Measurements from ENCODE around the gene RAB20.
"Not testable (repeated sequence)": the region's sequence is repeated elsewhere in the genome, so short reads cannot be mapped to it uniquely, and the experiment has no call there.

The RAB20 gene, protein sequence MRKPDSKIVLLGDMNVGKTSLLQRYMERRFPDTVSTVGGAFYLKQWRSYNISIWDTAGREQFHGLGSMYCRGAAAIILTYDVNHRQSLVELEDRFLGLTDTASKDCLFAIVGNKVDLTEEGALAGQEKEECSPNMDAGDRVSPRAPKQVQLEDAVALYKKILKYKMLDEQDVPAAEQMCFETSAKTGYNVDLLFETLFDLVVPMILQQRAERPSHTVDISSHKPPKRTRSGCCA

DNA sequence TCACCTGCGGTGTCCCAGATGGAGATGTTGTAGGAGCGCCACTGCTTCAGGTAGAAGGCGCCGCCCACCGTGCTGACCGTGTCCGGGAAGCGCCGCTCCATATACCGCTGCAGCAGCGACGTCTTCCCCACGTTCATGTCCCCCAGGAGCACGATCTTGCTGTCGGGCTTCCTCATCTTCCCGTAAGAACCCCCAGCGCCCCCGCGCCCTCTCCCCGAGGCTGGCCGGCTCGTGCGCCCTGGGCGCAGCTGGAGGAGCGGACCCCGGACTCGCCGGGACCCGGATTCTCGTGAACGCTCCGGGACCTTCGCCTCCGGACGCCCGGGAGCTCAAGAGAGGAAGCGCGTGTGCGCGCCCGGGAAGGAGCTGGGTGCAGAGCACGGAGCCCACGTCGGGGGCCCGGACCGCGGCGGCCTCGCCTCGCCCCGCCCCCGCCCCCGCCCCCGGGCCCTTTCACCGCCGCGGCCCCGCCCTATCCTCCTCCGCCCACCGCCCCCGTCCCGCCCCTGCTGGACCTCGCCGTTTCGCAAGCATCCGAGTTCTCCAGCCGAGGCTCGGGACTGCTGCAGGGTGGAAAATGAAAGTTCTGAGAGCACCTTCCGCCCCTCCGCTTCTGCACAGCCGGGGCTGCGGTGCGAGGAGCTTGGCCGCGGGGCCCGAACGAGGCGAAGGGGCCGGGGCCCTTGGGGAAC lies at the start of gene RAB20:
RAB20 (minus strand) TSS at position 379 of the 692 bp plus-strand sequence; CDS start at position 176, 203 bp downstream.
- TF ChIP-seq, protein P1, sequence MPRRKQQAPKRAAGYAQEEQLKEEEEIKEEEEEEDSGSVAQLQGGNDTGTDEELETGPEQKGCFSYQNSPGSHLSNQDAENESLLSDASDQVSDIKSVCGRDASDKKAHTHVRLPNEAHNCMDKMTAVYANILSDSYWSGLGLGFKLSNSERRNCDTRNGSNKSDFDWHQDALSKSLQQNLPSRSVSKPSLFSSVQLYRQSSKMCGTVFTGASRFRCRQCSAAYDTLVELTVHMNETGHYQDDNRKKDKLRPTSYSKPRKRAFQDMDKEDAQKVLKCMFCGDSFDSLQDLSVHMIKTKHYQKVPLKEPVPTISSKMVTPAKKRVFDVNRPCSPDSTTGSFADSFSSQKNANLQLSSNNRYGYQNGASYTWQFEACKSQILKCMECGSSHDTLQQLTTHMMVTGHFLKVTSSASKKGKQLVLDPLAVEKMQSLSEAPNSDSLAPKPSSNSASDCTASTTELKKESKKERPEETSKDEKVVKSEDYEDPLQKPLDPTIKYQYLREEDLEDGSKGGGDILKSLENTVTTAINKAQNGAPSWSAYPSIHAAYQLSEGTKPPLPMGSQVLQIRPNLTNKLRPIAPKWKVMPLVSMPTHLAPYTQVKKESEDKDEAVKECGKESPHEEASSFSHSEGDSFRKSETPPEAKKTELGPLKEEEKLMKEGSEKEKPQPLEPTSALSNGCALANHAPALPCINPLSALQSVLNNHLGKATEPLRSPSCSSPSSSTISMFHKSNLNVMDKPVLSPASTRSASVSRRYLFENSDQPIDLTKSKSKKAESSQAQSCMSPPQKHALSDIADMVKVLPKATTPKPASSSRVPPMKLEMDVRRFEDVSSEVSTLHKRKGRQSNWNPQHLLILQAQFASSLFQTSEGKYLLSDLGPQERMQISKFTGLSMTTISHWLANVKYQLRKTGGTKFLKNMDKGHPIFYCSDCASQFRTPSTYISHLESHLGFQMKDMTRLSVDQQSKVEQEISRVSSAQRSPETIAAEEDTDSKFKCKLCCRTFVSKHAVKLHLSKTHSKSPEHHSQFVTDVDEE (CRISPR knock-in tag; IDR thresholded peaks at IDR 0.05): 0 out of 2 replicates have a peak, but pooled peaks have one; percentile 14
- TF ChIP-seq, protein P2, sequence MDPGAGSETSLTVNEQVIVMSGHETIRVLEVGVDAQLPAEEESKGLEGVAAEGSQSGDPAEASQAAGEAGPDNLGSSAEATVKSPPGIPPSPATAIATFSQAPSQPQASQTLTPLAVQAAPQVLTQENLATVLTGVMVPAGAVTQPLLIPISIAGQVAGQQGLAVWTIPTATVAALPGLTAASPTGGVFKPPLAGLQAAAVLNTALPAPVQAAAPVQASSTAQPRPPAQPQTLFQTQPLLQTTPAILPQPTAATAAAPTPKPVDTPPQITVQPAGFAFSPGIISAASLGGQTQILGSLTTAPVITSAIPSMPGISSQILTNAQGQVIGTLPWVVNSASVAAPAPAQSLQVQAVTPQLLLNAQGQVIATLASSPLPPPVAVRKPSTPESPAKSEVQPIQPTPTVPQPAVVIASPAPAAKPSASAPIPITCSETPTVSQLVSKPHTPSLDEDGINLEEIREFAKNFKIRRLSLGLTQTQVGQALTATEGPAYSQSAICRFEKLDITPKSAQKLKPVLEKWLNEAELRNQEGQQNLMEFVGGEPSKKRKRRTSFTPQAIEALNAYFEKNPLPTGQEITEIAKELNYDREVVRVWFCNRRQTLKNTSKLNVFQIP (CRISPR knock-in tag; IDR thresholded peaks at IDR 0.05; ENCODE audit: borderline replicate concordance, low read depth): no peak
- TF ChIP-seq ZNF70 (CRISPR knock-in tag; IDR thresholded peaks at IDR 0.05): no peak
- TF ChIP-seq TCF4 (CRISPR knock-in tag; IDR thresholded peaks at IDR 0.05; ENCODE audit: borderline replicate concordance): no peak
- no peak for TF ChIP-seq PPARA (CRISPR knock-in tag; IDR thresholded peaks at IDR 0.05; ENCODE audit: borderline replicate concordance)

DNA sequence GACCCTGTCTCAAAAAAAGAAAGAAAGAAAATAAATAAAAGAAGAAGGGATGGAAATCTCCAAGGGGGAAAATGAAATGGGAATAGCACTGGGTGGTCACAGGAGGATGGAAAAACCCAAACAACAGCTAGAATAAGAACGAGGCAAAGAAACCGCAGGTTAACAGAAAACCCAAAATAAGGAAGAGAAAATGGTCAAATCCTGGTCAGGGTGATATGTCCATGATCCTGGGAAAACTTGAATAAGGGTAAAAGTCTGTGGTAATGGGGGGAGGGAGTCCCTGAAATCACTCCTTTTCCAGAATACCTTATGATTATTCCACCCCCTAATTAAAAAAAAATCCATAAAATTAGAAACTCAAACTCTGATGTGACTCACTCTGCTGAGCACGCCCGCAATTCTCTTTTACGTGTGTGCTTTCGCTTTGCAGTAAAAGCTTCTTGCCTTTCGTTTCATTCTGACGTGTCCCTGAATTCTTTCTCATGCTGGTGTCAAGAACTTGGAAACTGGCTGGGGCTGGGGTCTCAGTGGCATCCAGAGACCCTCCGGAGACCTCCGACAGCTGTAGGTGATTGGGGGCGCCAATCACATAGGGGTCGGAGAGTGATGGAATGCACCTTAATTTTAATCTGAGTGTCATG lies 49.6 kb upstream of the RAB20 start:
- no peak for TF ChIP-seq CSDC2 (CRISPR knock-in tag; IDR thresholded peaks at IDR 0.05)
- no peak for ATAC-seq

More for the DNA sequence above, at the start of gene RAB20:
- ATAC-seq: peak; percentile 86

DNA sequence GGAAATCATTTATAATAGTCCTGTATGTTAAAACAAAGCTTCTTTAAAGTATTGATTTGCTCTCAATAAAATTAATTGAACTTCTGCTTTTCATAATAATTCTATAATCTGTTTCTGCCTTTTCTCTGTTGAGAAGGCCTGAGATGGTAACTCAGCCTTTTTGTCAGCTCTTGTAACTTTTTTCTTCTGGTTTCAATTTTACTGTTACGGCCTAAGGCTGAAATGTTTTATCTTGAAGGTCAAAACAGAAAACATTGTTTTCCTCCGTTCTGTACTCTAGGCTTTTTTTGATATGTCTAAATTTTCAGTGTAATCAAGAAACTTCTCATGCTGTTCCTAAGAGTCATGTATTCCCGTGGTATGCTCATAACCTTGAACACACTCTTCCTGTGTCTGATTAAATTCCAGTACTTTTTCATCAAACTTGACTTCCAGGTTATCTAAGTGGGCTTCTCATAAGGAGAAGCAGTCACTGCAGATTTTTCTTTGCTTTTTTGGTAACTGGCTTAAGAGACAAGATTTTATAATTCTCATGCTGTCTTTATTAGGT lies 46.2 kb upstream of the RAB20 start:
- TF ChIP-seq TOX (CRISPR knock-in tag; IDR thresholded peaks at IDR 0.05; ENCODE audit: borderline replicate concordance) (no peak), PPARA (CRISPR knock-in tag; IDR thresholded peaks at IDR 0.05; ENCODE audit: borderline replicate concordance) (no peak), ZNF70 (CRISPR knock-in tag; IDR thresholded peaks at IDR 0.05) (no peak), OSR1 (CRISPR knock-in tag; IDR thresholded peaks at IDR 0.05) (no peak), ZFP30 (CRISPR knock-in tag; IDR thresholded peaks at IDR 0.05) (no peak), RARB (CRISPR knock-in tag; IDR thresholded peaks at IDR 0.05) (no peak)
- TF ChIP-seq, protein P2 (CRISPR knock-in tag; IDR thresholded peaks at IDR 0.05; ENCODE audit: borderline replicate concordance, low read depth): no peak
- TF ChIP-seq, protein P3, sequence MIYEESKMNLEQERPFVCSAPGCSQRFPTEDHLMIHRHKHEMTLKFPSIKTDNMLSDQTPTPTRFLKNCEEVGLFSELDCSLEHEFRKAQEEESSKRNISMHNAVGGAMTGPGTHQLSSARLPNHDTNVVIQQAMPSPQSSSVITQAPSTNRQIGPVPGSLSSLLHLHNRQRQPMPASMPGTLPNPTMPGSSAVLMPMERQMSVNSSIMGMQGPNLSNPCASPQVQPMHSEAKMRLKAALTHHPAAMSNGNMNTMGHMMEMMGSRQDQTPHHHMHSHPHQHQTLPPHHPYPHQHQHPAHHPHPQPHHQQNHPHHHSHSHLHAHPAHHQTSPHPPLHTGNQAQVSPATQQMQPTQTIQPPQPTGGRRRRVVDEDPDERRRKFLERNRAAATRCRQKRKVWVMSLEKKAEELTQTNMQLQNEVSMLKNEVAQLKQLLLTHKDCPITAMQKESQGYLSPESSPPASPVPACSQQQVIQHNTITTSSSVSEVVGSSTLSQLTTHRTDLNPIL (CRISPR knock-in tag; IDR thresholded peaks at IDR 0.05; ENCODE audit: low read depth): no peak
- TF ChIP-seq, protein P4, sequence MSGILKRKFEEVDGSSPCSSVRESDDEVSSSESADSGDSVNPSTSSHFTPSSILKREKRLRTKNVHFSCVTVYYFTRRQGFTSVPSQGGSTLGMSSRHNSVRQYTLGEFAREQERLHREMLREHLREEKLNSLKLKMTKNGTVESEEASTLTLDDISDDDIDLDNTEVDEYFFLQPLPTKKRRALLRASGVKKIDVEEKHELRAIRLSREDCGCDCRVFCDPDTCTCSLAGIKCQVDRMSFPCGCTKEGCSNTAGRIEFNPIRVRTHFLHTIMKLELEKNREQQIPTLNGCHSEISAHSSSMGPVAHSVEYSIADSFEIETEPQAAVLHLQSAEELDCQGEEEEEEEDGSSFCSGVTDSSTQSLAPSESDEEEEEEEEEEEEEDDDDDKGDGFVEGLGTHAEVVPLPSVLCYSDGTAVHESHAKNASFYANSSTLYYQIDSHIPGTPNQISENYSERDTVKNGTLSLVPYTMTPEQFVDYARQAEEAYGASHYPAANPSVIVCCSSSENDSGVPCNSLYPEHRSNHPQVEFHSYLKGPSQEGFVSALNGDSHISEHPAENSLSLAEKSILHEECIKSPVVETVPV (CRISPR knock-in tag; IDR thresholded peaks at IDR 0.05): no peak
- TF ChIP-seq, protein P5, sequence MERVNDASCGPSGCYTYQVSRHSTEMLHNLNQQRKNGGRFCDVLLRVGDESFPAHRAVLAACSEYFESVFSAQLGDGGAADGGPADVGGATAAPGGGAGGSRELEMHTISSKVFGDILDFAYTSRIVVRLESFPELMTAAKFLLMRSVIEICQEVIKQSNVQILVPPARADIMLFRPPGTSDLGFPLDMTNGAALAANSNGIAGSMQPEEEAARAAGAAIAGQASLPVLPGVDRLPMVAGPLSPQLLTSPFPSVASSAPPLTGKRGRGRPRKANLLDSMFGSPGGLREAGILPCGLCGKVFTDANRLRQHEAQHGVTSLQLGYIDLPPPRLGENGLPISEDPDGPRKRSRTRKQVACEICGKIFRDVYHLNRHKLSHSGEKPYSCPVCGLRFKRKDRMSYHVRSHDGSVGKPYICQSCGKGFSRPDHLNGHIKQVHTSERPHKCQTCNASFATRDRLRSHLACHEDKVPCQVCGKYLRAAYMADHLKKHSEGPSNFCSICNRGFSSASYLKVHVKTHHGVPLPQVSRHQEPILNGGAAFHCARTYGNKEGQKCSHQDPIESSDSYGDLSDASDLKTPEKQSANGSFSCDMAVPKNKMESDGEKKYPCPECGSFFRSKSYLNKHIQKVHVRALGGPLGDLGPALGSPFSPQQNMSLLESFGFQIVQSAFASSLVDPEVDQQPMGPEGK (CRISPR knock-in tag; IDR thresholded peaks at IDR 0.05; ENCODE audit: borderline replicate concordance): no peak
- ATAC-seq: no peak

DNA sequence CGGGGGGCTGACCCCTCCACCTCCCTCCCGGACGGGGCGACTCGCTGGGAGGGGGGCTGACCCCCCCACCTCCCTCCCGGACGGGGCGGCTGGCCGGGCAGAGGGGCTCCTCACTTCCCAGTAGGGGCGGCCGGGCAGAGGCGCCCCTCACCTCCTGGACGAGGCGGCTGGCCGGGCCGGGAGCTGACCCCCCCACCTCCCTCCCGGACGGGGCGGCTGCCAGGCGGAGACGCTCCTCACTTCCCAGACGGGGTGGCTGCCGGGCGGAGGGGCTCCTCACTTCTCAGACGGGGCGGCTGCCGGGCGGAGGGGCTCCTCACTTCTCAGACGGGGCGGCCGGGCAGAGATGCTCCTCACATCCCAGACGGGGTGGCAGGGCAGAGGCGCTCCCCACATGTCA lies 44.8 kb upstream of the RAB20 start:
- not testable (repeated sequence) for ATAC-seq
